GM12878 (cell line): Measurements from ENCODE around the gene INVS. TPM values are rescaled to one million over a fixed set of nuclear protein-coding genes. Genes with fewer than 3 reads are reported as not detected.

Experiments
- ATAC-seq: fragments of 200-7000 bp; cut with Tn5 transposase; 3 replicates; pipeline ENCODE4 v1.9.1; 2020; ENCODE audit warnings: mild to moderate bottlenecking, moderate library complexity
- BruUV-seq: library from RNA; stranded (reverse); fragments of 400-500 nt; replicated peaks from 2 replicates; lab custom pipeline; 2021; lab: Mats Ljungman, UMichigan
- CTCF ChIA-PET: fragments of 300-600 bp; sonication (Branson Sonifier 250); formaldehyde crosslinking; extraction: SDS; loops from one replicate; lab custom pipeline; 2021; ENCODE audit warnings: inconsistent platforms; lab: Yijun Ruan, JAX
- POLR2A ChIA-PET: fragments of 350-600 bp; formaldehyde crosslinking; extraction: SDS; loops from one replicate; lab custom pipeline; 2021; ENCODE audit warnings: inconsistent platforms; lab: Charles Lee
- RAD21 ChIA-PET: fragments of 300-600 bp; sonication (Branson Sonifier 250); formaldehyde crosslinking; loops from one replicate; lab custom pipeline; 2023; ENCODE audit warnings: antibody characterized with exemption; ENCODE audit not compliant: unreplicated experiment; lab: Charles Lee
- SMC1A ChIA-PET: fragments of 300-600 bp; sonication (Branson Sonifier 250); formaldehyde crosslinking; loops from one replicate; lab custom pipeline; 2023; ENCODE audit not compliant: unreplicated experiment, uncharacterized antibody; lab: Charles Lee
- DNase-seq: peaks from one replicate; pipeline ENCODE4 v3.0.0-alpha.2; 2011; ENCODE audit warnings: low read depth, low spot score
- FAIRE-seq: peaks from 3 replicates; lab custom pipeline; 2011; peaks lifted over from hg19 to GRCh38; lab: Jason Lieb, UNC
- H2AFZ ChIP-seq: 2 replicates; pipeline ENCODE4 v1.6.0; 2011; ENCODE audit warnings: low read depth, low read length, control low read depth; ENCODE audit not compliant: control insufficient read depth
- H3K27ac ChIP-seq: 2 replicates; pipeline ENCODE4 v1.5.1; 2011; ENCODE audit warnings: control low read depth; ENCODE audit not compliant: control insufficient read depth, insufficient read depth
- H3K27me3 ChIP-seq, 2 experiments: replicated peaks in 1 of 2; 2 replicates each; pipeline versions ENCODE4 v1.6.0 to v1.6.1; 2011; ENCODE audit warnings: low read length in 1 of 2; ENCODE audit not compliant: control insufficient read depth in 2 of 2, insufficient read depth in 2 of 2
- H3K36me3 ChIP-seq, 2 experiments: 2 replicates each; pipeline ENCODE4 v1.5.1; 2011; ENCODE audit warnings: low read length in 1 of 2; ENCODE audit not compliant: control insufficient read depth in 2 of 2, insufficient read depth in 2 of 2
- H3K4me1 ChIP-seq: 2 replicates; pipeline ENCODE4 v1.6.1; 2011; ENCODE audit warnings: mild to moderate bottlenecking, low read length, moderate library complexity, mixed read lengths; ENCODE audit not compliant: control insufficient read depth, insufficient read depth
- H3K4me2 ChIP-seq: 2 replicates; pipeline ENCODE4 v1.6.0; 2011; ENCODE audit warnings: control low read depth; ENCODE audit not compliant: control insufficient read depth, insufficient read depth
- H3K4me3 ChIP-seq: fragments of 200-600 bp; sonication (generic); 2 replicates; pipeline ENCODE4 v1.5.1; 2016
- H3K79me2 ChIP-seq: 2 replicates; pipeline ENCODE4 v1.6.0; 2011; ENCODE audit warnings: low read length; ENCODE audit not compliant: control insufficient read depth, insufficient read depth
- H3K9ac ChIP-seq: 2 replicates; pipeline ENCODE4 v1.8.0; 2011; ENCODE audit warnings: low read length, control low read depth, mixed read lengths; ENCODE audit not compliant: control insufficient read depth, insufficient read depth
- H3K9me3 ChIP-seq: replicated peaks from 3 replicates; pipeline ENCODE4 v1.5.1; 2011; ENCODE audit warnings: mild to moderate bottlenecking, low read length; ENCODE audit not compliant: control insufficient read depth, insufficient read depth
- H4K20me1 ChIP-seq: 2 replicates; pipeline ENCODE4 v1.6.0; 2011; ENCODE audit not compliant: control insufficient read depth, insufficient read depth
- BHLHE40 ChIP-seq, 2 experiments: fragments of 450-650 bp in 1 of 2; IDR thresholded peaks; 2 replicates each; pipeline ENCODE4 v1.6.1; 2011 to 2017; ENCODE audit warnings: low read depth in 2 of 2, borderline replicate concordance in 1 of 2, improper control_type of control experiment in 1 of 2, low read length in 1 of 2, mild to moderate bottlenecking in 1 of 2
- BMI1 ChIP-seq: fragments of 450-650 bp; IDR thresholded peaks from 2 replicates; pipeline ENCODE4 v1.6.1; 2016; ENCODE audit warnings: mild to moderate bottlenecking, moderate library complexity, borderline replicate concordance
- NBN ChIP-seq: fragments of 450-650 bp; IDR thresholded peaks from 2 replicates; pipeline ENCODE4 v1.6.1; 2016
- NR2F1 ChIP-seq: fragments of 450-650 bp; conservative IDR thresholded peaks from 2 replicates; pipeline ENCODE4 v1.6.1; 2017; ENCODE audit warnings: mild to moderate bottlenecking
- ZNF274 ChIP-seq: IDR thresholded peaks from one replicate; pipeline ENCODE4 v1.8.0; 2011; ENCODE audit not compliant: insufficient read length, insufficient read depth
- WGBS: methylation state at CpG from one replicate; pipeline ENCODE4 v1.1.6; 2016; ENCODE audit warnings: low lambda C conversion rate; ENCODE audit not compliant: insufficient replicate concordance, insufficient coverage; ENCODE audit errors: missing lambda C conversion rate; 5-methylcytosine and 5-hydroxymethylcytosine counted together
- in situ Hi-C: fragments of 300-500 bp; cut with MboI; formaldehyde crosslinking; loops from 9 replicates; pipeline ENCODE4 v1.14.3; 2018; ENCODE audit warnings: mixed read lengths
- intact Hi-C: fragments of 100-400 bp; cut with micrococcal nuclease; formaldehyde crosslinking; loops from one replicate; pipeline ENCODE4 v1.14.2; 2022; ENCODE audit not compliant: unreplicated experiment
- polyA plus RNA-seq, 11 experiments: library from polyadenylated mRNA; depleted of rRNA in 4 of 11; unstranded in 6 of 11; stranded (reverse) in 5 of 11; fragments of >200 nt; fragmentation: Nextera tagmentation in 4 of 11; fragmentation: Illumina TruSeq in 1 of 11; extraction: Ambion mirVana in 4 of 11; extraction: Trizol in 1 of 11; gene quantifications; 1 replicate in 1 of 11; 2 replicates in 10 of 11; pipeline versions ENCODE4 v1.2.1 to v1.2.3, GENCODE V29; 2011 to 2016; ENCODE audit warnings: inconsistent platforms in 2 of 11, missing spikeins in 2 of 11, low read depth in 1 of 11
- total RNA-seq, 4 experiments: library from RNA; depleted of rRNA in 3 of 4; stranded (reverse); fragments of >200 nt in 3 of 4; fragmentation: Illumina TruSeq in 1 of 4; extraction: Trizol in 1 of 4; gene quantifications; 2 replicates each; pipeline versions ENCODE4 v1.2.1 to v1.2.3, GENCODE V29; 2013 to 2021
- TF ChIP-seq, protein P1 (sequence below): IDR thresholded peaks from 2 replicates; pipeline ENCODE4 v1.6.1; 2011; ENCODE audit warnings: low read depth, low read length, improper control_type of control experiment, borderline replicate concordance
- TF ChIP-seq, protein P2 (sequence below): fragments of 450-650 bp; IDR thresholded peaks from 2 replicates; pipeline ENCODE4 v1.6.1; 2018; ENCODE audit warnings: borderline replicate concordance, mild to moderate bottlenecking; ENCODE audit not compliant: partially characterized antibody

INVS gene
- total and polyA plus RNA-seq, 10 of the 15 experiments (the other 5 are each of a cell fraction or from before 2014, with no cell fraction given): 0.93 to 20.8 (median 13.2) TPM

DNA sequence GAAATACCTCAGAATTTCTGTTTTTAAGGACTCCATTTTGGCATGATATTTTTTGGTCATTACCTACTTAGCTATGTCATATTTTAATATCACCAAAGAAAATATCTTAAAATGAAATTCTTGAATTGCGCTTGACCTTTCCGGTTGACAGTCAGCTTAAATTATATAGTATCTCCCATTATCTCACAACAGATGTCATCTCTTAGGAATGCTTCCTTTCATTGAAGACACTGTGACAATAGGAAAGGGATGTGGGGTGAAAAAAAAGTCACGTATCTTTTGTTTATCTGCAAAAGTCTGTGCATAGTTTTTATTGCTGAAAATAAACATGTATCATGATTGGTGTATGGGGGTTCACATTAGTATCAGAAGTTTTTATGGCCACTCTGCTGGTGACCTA lies 105.8 kb downstream of the INVS start:
- ATAC-seq (no peak), FAIRE-seq (no peak), DNase-seq (no peak)
- POLR2A ChIA-PET: no interaction called here
- Histone ChIP-seq H3K27ac (no peak overlapping the region), H3K9me3 (no peaks in the 10 kb centered on the region; the same call in 2 of the 3 replicates), H4K20me1 (no peaks in the 10 kb centered on the region), H3K9ac (no peak overlapping the region), H3K27me3 (no peaks in the 10 kb centered on the region), H3K4me1 (no peaks in the 10 kb centered on the region), H3K4me2 (no peak overlapping the region), H3K79me2 (no peaks in the 10 kb centered on the region), H2AFZ (no peak overlapping the region), H3K36me3 (no peaks in the 10 kb centered on the region), H3K4me3 (no peak overlapping the region)
- CTCF ChIA-PET: interaction anchor here (0.9 to 1.4 kb wide), 3 partner anchors 12 to 178 kb away, joined by 3 to 4 read pairs (median 4); no protein-coding TSS in a partner anchor
- TF ChIP-seq NR2F1 (no peak), BMI1 (no peak), ZNF274 (no peak)
- TF ChIP-seq, protein P1, sequence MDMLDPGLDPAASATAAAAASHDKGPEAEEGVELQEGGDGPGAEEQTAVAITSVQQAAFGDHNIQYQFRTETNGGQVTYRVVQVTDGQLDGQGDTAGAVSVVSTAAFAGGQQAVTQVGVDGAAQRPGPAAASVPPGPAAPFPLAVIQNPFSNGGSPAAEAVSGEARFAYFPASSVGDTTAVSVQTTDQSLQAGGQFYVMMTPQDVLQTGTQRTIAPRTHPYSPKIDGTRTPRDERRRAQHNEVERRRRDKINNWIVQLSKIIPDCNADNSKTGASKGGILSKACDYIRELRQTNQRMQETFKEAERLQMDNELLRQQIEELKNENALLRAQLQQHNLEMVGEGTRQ: no peak
- no TSS peak for BruUV-seq
- SMC1A ChIA-PET: interaction anchor here (1.2 to 1.7 kb wide), 4 partner anchors 10 to 94 kb away, joined by 3 to 4 read pairs (median 4); no protein-coding TSS in a partner anchor
- intact Hi-C loops (no loop called here), in situ Hi-C loops (loop anchor here (25.0 kb wide), 1 partner anchor 392 kb away; the partner anchor contains the start of gene NR4A3)
- 100% methylated on average over 3 of the region's 3 CpGs for WGBS
- RAD21 ChIA-PET: interaction anchor here (0.8 to 1.0 kb wide), 2 partner anchors 174 to 182 kb away, joined by 3 to 4 read pairs; no protein-coding TSS in a partner anchor

DNA sequence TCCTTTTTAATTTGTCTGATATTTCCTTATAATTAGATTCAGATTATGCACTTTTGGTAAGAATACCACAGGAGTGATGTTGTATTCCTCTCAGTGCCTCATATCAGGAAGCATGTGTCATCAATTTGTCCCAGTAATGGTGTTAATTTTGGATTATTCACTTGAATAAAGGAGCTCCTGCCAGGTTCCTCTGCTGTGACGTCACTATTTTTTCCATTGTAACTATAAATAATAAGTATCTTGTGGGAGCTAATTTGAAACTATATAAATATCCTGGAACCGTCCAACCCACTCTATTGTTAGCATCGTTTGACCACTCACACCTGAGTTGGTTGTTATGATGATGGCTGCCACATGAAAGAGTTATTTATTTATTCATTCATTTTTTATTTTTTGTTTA lies 107.9 kb downstream of the INVS start:
- DNase-seq: no peak
- no peaks in the 10 kb centered on the region for H3K4me1 ChIP-seq
- no peak for ATAC-seq
- SMC1A ChIA-PET: interaction anchor here (1.2 to 2.5 kb wide), 3 partner anchors 11 to 228 kb away, joined by 3 to 10 read pairs (median 4); no protein-coding TSS in a partner anchor
- RAD21 ChIA-PET: no interaction called here
- H3K9ac ChIP-seq: no peak overlapping the region
- WGBS: 96% methylated on average over 3 of the region's 3 CpGs
- no peak overlapping the region for H2AFZ ChIP-seq
- no peak for FAIRE-seq
- no peaks in the 10 kb centered on the region for H3K36me3 ChIP-seq
- POLR2A ChIA-PET: no interaction called here
- in situ Hi-C loops: loop anchor here (25.0 kb wide), 1 partner anchor 395 kb away; the partner anchor contains the start of gene NR4A3
- TF ChIP-seq NBN (no peak), BHLHE40 (IDR thresholded peaks at IDR 0.05; ENCODE audit: borderline replicate concordance in 1 of 2, low read depth in 2 of 2, low read length in 1 of 2) (no peak)
- TF ChIP-seq, protein P2, sequence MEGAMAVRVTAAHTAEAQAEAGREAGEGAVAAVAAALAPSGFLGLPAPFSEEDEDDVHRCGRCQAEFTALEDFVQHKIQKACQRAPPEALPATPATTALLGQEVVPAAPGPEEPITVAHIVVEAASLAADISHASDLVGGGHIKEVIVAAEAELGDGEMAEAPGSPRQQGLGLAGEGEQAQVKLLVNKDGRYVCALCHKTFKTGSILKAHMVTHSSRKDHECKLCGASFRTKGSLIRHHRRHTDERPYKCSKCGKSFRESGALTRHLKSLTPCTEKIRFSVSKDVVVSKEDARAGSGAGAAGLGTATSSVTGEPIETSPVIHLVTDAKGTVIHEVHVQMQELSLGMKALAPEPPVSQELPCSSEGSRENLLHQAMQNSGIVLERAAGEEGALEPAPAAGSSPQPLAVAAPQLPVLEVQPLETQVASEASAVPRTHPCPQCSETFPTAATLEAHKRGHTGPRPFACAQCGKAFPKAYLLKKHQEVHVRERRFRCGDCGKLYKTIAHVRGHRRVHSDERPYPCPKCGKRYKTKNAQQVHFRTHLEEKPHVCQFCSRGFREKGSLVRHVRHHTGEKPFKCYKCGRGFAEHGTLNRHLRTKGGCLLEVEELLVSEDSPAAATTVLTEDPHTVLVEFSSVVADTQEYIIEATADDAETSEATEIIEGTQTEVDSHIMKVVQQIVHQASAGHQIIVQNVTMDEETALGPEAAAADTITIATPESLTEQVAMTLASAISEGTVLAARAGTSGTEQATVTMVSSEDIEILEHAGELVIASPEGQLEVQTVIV: no peak
- no peaks in the 10 kb centered on the region for H3K9me3 ChIP-seq
- CTCF ChIA-PET: interaction anchor here (1.1 to 1.6 kb wide), 2 partner anchors 10 to 16 kb away, joined by 3 to 7 read pairs; no protein-coding TSS in a partner anchor
- no peak overlapping the region for H3K4me2 ChIP-seq
- no peaks in the 10 kb centered on the region for H3K79me2 ChIP-seq
- BruUV-seq: no TSS peak
- H3K4me3 ChIP-seq: no peak overlapping the region
- intact Hi-C loops: no loop called here
- no peak overlapping the region for H3K27ac ChIP-seq
- H3K27me3 ChIP-seq: no peaks in the 10 kb centered on the region
- no peaks in the 10 kb centered on the region for H4K20me1 ChIP-seq
